GM19455 (cell line): Measurements from ENCODE around the gene TLR9.

Experiments used
- ATAC-seq: cut with Tn5 transposase; IDR thresholded peaks from one replicate; pipeline ENCODE4 v1.9.1; 2021; ENCODE audit not compliant: unreplicated experiment

TLR9 gene

GRCh38 chr3:52176180-52176752 lies 49.2 kb downstream of the TLR9 start:
- no peak for ATAC-seq

- no peak for ATAC-seq
Observed at GRCh38 chr3:52175416-52176179, 49.8 kb downstream of the TLR9 start.

- no peak for ATAC-seq
Observed at GRCh38 chr3:52174896-52175295, 50.5 kb downstream of the TLR9 start.

- ATAC-seq = no peak
Observed at GRCh38 chr3:52173101-52173500, 52.3 kb downstream of the TLR9 start.

- ATAC-seq = no peak
Observed at GRCh38 chr3:52172262-52172757, 53.1 kb downstream of the TLR9 start.

- ATAC-seq = no peak
Observed at GRCh38 chr3:52171514-52172261, 53.8 kb downstream of the TLR9 start.
